ENCODE data around the gene PPP6R2.

The PPP6R2 gene

DNA sequence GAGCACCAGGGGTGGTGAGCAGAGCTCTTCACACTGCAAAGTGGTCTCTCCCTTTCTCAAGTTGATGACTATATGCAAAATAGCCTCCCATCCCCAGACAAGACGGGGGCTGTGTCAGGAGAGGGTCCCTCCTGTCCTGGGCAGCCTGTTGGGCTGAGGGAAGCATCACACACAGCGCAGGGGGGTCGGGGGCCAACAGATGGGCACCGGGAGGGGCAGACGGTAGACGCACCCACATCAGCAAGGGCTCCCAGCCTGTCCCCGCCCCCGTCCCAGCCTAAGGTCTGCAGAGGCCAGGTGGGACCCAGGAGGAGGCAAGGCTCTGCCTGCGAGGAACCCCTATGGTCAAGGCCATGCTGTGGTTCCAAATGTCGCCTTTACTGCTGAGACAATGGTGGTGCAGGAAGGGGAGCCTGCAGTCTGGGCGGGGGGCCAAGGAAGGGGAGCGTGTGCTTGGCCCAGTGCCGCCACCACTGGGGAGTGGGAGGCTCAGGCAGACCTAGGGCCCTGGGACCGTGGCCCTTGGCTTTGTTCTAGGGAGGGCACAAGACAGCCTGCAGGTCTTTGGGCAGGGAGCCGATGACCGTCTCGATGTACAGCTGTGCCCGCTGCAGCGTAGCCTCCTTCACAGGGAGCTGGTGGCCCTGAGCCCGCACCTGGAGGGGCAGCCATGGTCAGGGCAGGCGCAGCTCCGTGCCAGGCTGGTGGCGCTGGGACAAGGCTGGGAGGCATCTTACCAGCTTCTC, 31.3 kb upstream of the PPP6R2 start:
- H3K4me3 Mint-ChIP-seq, result no peak overlapping the region
- H3K27me3 Mint-ChIP-seq, result no peaks in the 10 kb centered on the region
- H3K36me3 Mint-ChIP-seq (ENCODE audit: low read depth), result no peaks in the 10 kb centered on the region
- no peaks in the 10 kb centered on the region for H3K9me3 Mint-ChIP-seq
- DNase-seq (no peak), ATAC-seq (no peak)
- H3K27ac Mint-ChIP-seq, result no peak overlapping the region
- peaks cover 21% of the 10 kb centered on the region for H3K4me1 Mint-ChIP-seq

GRCh38 chr22:50312371-50312770, 30.8 kb upstream of the PPP6R2 start:
- H3K4me1 Mint-ChIP-seq, result peaks cover 21% of the 10 kb centered on the region
- no peaks in the 10 kb centered on the region for H3K27me3 Mint-ChIP-seq
- no peak overlapping the region for H3K27ac Mint-ChIP-seq
- H3K4me3 Mint-ChIP-seq, result no peak overlapping the region
- no peaks in the 10 kb centered on the region for H3K9me3 Mint-ChIP-seq
- ATAC-seq (no peak), DNase-seq (no peak)
- no peaks in the 10 kb centered on the region for H3K36me3 Mint-ChIP-seq (ENCODE audit: low read depth)

DNA sequence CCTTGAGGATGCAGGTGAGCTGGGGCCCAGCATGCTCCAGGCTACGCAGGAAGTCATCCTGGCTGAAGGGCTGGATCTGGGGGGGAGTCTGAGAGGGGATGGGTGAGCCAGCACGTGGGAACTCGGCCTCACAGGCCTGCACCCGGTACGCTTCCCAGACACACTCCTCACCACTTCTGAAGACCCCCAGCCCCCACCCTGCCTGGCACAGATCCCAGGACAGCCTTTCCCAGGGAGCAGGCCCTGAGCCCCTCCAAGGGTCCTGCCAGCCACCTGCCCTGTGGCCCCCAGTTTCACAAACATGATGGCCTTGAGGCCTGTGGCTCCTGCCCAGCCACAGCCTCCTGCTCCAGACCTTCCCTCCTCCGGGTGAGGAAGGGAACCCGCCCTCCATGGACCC, 30.1 kb upstream of the PPP6R2 start:
- no peak overlapping the region for H3K27ac Mint-ChIP-seq
- H3K36me3 Mint-ChIP-seq (ENCODE audit: low read depth), result no peaks in the 10 kb centered on the region
- no peak overlapping the region for H3K4me3 Mint-ChIP-seq
- H3K9me3 Mint-ChIP-seq, result no peaks in the 10 kb centered on the region
- ATAC-seq, result no peak
- DNase-seq, result no peak
- H3K27me3 Mint-ChIP-seq, result no peaks in the 10 kb centered on the region
- peaks cover 21% of the 10 kb centered on the region for H3K4me1 Mint-ChIP-seq

- peaks cover 20% of the 10 kb centered on the region for H3K4me1 Mint-ChIP-seq
- H3K36me3 Mint-ChIP-seq (ENCODE audit: low read depth), result no peaks in the 10 kb centered on the region
Measured at GRCh38 chr22:50313600-50313999, 29.5 kb upstream of the PPP6R2 start.

DNA sequence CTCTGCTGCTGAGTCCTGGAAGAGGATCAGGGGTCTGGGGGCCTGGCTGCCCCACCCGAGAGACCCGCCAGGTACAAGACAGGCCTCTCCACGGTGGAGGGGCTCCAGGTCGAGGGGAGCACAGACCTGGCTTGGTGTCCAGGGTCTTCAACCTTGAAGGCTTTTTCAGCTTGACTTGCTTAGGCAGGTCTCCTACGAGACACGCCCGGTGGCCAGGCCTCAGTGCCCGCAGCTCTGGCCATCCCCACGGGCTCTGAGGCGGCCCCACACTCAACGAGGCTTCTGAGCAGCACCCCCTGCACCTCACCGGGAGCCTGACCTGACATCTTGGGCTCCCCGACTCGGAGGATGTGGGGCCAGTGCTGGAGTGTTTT, 29.1 kb upstream of the PPP6R2 start:
- Mint-ChIP-seq H3K27me3 (no peaks in the 10 kb centered on the region), H3K27ac (peak overlapping the region; percentile 70), H3K4me3 (peak overlapping the region; percentile 79), H3K36me3 (ENCODE audit: low read depth) (no peaks in the 10 kb centered on the region), H3K4me1 (peaks cover 18% of the 10 kb centered on the region), H3K9me3 (no peaks in the 10 kb centered on the region)
- no peak for ATAC-seq
- no peak for DNase-seq

More at GRCh38 chr22:50313600-50313999, 29.5 kb upstream of the PPP6R2 start:
- no peak for ATAC-seq
- Mint-ChIP-seq H3K9me3 (no peaks in the 10 kb centered on the region), H3K27ac (no peak overlapping the region), H3K27me3 (no peaks in the 10 kb centered on the region), H3K4me3 (peak overlapping the region; percentile 79)
- DNase-seq, result no peak

- H3K4me3 Mint-ChIP-seq, result peak overlapping the region; percentile 79
- no peaks in the 10 kb centered on the region for H3K36me3 Mint-ChIP-seq (ENCODE audit: low read depth)
- no peaks in the 10 kb centered on the region for H3K27me3 Mint-ChIP-seq
- ATAC-seq, result peak; percentile 96
- peaks cover 18% of the 10 kb centered on the region for H3K4me1 Mint-ChIP-seq
- peak overlapping the region; percentile 70 for H3K27ac Mint-ChIP-seq
- peak; percentile 84 for DNase-seq
- no peaks in the 10 kb centered on the region for H3K9me3 Mint-ChIP-seq
Measured at GRCh38 chr22:50314455-50315288, 28.5 kb upstream of the PPP6R2 start.

- H3K36me3 Mint-ChIP-seq (ENCODE audit: low read depth), result no peaks in the 10 kb centered on the region
- no peaks in the 10 kb centered on the region for H3K27me3 Mint-ChIP-seq
- ATAC-seq, result no peak
- DNase-seq, result no peak
- no peak overlapping the region for H3K27ac Mint-ChIP-seq
- H3K4me1 Mint-ChIP-seq, result peaks cover 18% of the 10 kb centered on the region
- H3K4me3 Mint-ChIP-seq, result peak overlapping the region; percentile 65
- no peaks in the 10 kb centered on the region for H3K9me3 Mint-ChIP-seq
Measured at GRCh38 chr22:50315289-50316113, 27.6 kb upstream of the PPP6R2 start.

DNA sequence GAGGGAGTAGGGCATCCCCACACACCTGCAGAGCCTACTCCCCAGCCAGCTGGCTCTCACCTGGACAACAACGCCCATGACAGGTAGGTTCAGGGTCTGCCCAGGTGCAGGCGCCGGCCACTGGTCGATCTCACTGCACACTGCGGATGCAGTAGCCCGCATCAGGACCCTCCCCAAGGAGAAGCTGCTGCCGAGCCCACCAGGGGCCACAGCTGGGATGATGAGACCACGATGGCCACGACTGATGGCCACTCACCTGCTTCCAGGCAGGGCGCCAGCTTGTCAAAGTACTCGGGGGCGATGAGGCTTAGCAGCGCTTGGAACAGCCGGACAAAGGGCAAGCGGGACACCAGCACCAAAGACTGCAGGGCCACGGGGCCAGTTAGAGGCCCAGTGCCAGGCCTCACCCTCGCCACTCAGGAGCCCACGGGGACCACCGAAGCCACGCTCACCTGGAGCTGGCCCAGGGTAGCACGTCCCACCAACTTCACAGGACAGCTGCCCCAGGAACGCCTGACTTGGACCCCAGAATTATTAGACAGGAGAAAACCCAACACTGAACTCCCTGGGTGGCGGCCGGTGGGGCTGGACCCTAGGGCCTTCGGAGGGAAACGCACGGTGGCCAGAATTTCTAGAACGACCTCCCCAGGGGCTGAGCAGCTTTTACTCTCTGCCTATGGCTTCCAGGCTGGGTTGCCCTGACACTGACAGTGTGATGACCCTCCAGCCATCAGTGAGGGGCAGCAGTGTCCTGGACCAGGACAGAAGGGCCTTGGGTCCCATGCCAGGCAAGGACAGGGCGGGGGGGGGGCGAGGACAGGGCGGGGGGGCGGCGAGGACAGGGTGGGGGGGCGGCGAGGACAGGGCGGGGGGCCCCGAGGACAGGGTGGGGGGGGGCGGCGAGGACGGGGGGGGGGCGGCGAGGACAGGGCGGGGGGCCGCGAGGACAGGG, 26.7 kb upstream of the PPP6R2 start:
- Mint-ChIP-seq H3K27ac (no peak overlapping the region), H3K36me3 (ENCODE audit: low read depth) (no peaks in the 10 kb centered on the region), H3K9me3 (no peaks in the 10 kb centered on the region), H3K4me1 (peaks cover 18% of the 10 kb centered on the region), H3K27me3 (no peaks in the 10 kb centered on the region), H3K4me3 (no peak overlapping the region)
- ATAC-seq (no peak), DNase-seq (no peak)

DNA sequence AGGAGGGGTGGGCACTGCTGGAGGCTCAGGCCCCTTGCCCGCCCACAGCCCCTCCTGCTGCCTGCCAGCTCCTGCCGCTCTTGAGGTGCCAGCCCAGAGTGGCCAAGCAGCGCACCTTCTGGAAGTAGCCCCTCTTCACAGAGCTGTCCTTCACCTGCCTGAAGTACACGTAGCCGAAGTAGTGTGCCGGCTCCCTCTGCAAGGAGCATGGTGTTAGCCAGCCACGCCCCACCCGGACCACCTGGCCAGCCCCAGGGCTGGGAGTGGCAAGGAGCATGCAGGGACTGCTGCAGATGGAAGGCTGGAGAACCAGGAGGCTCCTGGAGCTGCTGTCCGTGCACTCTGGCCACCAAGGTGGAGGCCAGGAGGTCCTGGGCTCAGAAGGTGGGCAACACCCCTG, 25.9 kb upstream of the PPP6R2 start:
- ATAC-seq, result no peak
- no peak overlapping the region for H3K4me3 Mint-ChIP-seq
- no peaks in the 10 kb centered on the region for H3K36me3 Mint-ChIP-seq (ENCODE audit: low read depth)
- peaks cover 18% of the 10 kb centered on the region for H3K4me1 Mint-ChIP-seq
- no peaks in the 10 kb centered on the region for H3K9me3 Mint-ChIP-seq
- no peaks in the 10 kb centered on the region for H3K27me3 Mint-ChIP-seq
- DNase-seq, result no peak
- H3K27ac Mint-ChIP-seq, result no peak overlapping the region

- H3K9me3 Mint-ChIP-seq, result no peaks in the 10 kb centered on the region
- ATAC-seq (no peak), DNase-seq (no peak)
- no peaks in the 10 kb centered on the region for H3K36me3 Mint-ChIP-seq (ENCODE audit: low read depth)
- H3K27me3 Mint-ChIP-seq, result no peaks in the 10 kb centered on the region
- H3K4me3 Mint-ChIP-seq, result no peak overlapping the region
- no peak overlapping the region for H3K27ac Mint-ChIP-seq
- H3K4me1 Mint-ChIP-seq, result peaks cover 18% of the 10 kb centered on the region
Measured at GRCh38 chr22:50317674-50318073, 25.5 kb upstream of the PPP6R2 start.

GRCh38 chr22:50318356-50318697, 24.8 kb upstream of the PPP6R2 start:
- ATAC-seq (no peak), DNase-seq (no peak)
- peaks cover 18% of the 10 kb centered on the region for H3K4me1 Mint-ChIP-seq
- H3K4me3 Mint-ChIP-seq, result no peak overlapping the region
- no peaks in the 10 kb centered on the region for H3K27me3 Mint-ChIP-seq
- H3K9me3 Mint-ChIP-seq, result no peaks in the 10 kb centered on the region
- no peaks in the 10 kb centered on the region for H3K36me3 Mint-ChIP-seq (ENCODE audit: low read depth)
- H3K27ac Mint-ChIP-seq, result no peak overlapping the region

DNA sequence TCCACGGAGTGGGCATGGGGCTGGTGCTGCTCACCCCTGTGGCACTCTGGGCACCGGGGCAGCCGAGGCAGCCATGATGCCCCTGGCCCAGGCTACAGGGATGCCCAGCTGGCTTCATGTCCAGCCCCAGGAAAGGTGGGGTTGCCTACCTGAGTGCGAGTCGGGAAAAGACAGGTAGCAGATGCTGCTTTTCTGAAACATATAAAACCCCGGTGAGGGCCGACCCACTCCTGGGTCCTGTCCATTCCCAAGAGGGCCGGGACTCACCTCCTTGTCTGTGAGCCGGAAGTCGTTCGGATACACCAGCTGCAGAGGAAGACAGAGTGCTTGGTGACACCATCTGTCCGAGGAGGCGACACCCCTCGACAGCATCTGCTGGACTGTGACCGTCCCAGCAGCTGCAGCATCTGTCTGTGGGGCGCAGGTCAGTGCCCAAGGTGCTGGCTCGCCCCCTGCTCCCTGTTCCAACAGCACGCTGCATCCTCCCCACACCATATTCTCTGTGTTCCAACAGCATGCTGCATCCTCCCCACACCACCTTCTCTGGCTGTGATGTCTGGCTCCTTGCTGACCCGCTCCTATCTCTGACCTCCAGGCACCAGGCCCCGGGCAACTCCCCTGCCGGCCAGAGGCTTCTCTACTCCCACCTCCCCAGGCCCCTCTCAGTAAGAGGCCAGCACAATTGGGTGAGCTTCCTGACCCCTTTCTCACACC, 24.3 kb upstream of the PPP6R2 start:
- H3K9me3 Mint-ChIP-seq, result no peaks in the 10 kb centered on the region
- no peaks in the 10 kb centered on the region for H3K27me3 Mint-ChIP-seq
- peaks cover 15% of the 10 kb centered on the region for H3K4me1 Mint-ChIP-seq
- ATAC-seq (no peak), DNase-seq (no peak)
- no peak overlapping the region for H3K27ac Mint-ChIP-seq
- no peaks in the 10 kb centered on the region for H3K36me3 Mint-ChIP-seq (ENCODE audit: low read depth)
- H3K4me3 Mint-ChIP-seq, result no peak overlapping the region

- ATAC-seq (no peak), DNase-seq (no peak)
- Mint-ChIP-seq H3K4me3 (no peak overlapping the region), H3K4me1 (peaks cover 9% of the 10 kb centered on the region), H3K27me3 (no peaks in the 10 kb centered on the region), H3K36me3 (ENCODE audit: low read depth) (no peaks in the 10 kb centered on the region), H3K9me3 (no peaks in the 10 kb centered on the region), H3K27ac (no peak overlapping the region)
Measured at GRCh38 chr22:50319503-50319951, 23.6 kb upstream of the PPP6R2 start.
